ENCODE data around the gene GRN. TPM values are rescaled to one million over a fixed set of nuclear protein-coding genes. Genes with fewer than 3 reads are reported as not detected.

GRN gene
- total RNA-seq, 4 donors from 2014 or later, result 101 to 178 (median 120) TPM

- intact Hi-C loops (cut with DNase I; ENCODE audit: low total_unique reads), result no loop called here
- Histone ChIP-seq H3K36me3 (no peaks in the 10 kb centered on the region), H3K27ac (no peak overlapping the region), H3K27me3 (no peaks in the 10 kb centered on the region), H3K4me1 (peaks cover 4 to 7% of the 10 kb centered on the region in 2 donors), H3K4me3 (no peak overlapping the region), H3K9me3 (no peaks in the 10 kb centered on the region)
- TF ChIP-seq POLR2A (IDR thresholded peaks at IDR 0.05) (no peak), CTCF (IDR thresholded peaks at IDR 0.05) (no peak)
- DNase-seq, result no peak
Measured at GRCh38 chr17:44359006-44359405, 13.9 kb downstream of the GRN start.

GRCh38 chr17:44359458-44360143, 14.5 kb downstream of the GRN start:
- Histone ChIP-seq H3K36me3 (no peaks in the 10 kb centered on the region), H3K27me3 (no peaks in the 10 kb centered on the region), H3K4me3 (no peak overlapping the region), H3K27ac (no peak overlapping the region), H3K9me3 (no peaks in the 10 kb centered on the region), H3K4me1 (peaks cover 4 to 7% of the 10 kb centered on the region in 2 donors)
- DNase-seq, result no peak
- intact Hi-C loops (cut with DNase I; ENCODE audit: low total_unique reads), result no loop called here
- TF ChIP-seq CTCF (IDR thresholded peaks at IDR 0.05) (no peak), POLR2A (IDR thresholded peaks at IDR 0.05) (no peak)

GRCh38 chr17:44360144-44360533, 15.0 kb downstream of the GRN start:
- Histone ChIP-seq H3K27me3 (no peaks in the 10 kb centered on the region), H3K9me3 (no peaks in the 10 kb centered on the region), H3K27ac (no peak overlapping the region), H3K4me3 (no peak overlapping the region), H3K36me3 (no peaks in the 10 kb centered on the region), H3K4me1 (peaks cover 4 to 7% of the 10 kb centered on the region in 2 donors)
- no peak for DNase-seq
- intact Hi-C loops (cut with DNase I; ENCODE audit: low total_unique reads), result no loop called here
- TF ChIP-seq CTCF (IDR thresholded peaks at IDR 0.05), result no peak

- Histone ChIP-seq H3K27me3 (no peaks in the 10 kb centered on the region), H3K36me3 (no peaks in the 10 kb centered on the region), H3K9me3 (no peaks in the 10 kb centered on the region), H3K4me1 (peaks cover 4 to 7% of the 10 kb centered on the region in 2 donors), H3K4me3 (no peak overlapping the region), H3K27ac (no peak overlapping the region)
- DNase-seq, result peak; percentile 73 to 76
- intact Hi-C loops (cut with DNase I; ENCODE audit: low total_unique reads), result no loop called here
- TF ChIP-seq POLR2A (IDR thresholded peaks at IDR 0.05) (no peak), CTCF (IDR thresholded peaks at IDR 0.05) (no peak)
Measured at GRCh38 chr17:44360826-44361225, 15.7 kb downstream of the GRN start.

DNA sequence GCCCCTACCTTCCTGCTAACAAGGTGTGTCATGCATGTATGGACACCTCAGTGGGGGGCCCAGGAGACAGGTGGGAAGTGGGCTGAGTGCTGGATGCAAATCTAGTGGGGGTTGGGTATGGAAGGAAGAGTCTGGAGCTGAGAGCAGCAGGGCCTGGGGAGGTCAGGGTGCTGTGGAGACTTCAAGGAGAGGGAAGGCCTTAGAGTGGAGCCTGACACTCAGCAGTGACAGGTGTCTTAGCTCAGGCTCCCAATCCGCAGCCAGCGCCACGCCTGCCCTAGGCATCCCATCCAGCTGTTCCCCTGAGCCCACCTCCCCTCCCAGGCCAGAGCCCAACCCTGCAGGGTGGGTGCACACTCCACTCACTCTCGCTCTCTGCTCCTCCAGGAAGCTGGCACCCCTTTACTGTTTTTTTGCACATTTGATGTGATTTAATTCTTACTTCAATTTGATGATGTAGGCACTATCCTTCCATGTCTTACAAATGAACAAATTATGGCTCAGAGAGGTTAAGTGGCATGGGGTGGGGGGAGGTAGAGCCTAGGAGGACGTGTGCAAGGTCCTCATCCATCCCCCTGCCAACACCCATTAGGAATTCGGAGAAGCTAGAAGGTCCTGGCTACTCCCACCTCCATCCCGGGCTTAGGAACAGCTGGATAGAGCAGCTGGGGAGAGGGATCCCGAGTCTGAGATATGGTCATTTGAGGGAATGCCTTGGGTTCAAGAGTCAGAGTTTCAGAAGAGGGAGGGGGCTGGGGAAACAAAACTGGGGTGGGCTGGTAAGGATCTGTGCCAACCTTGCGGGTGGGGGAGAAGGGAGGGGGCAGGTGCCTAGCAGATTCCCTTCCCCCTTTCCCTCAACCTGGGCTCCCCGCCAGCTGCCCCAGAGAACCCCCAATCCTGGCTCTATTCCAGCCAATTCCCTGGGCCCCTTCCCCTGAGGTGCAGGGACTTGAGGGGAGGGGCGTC, 16.5 kb downstream of the GRN start:
- Histone ChIP-seq H3K36me3 (no peaks in the 10 kb centered on the region), H3K27me3 (no peaks in the 10 kb centered on the region), H3K27ac (no peak overlapping the region), H3K9me3 (no peaks in the 10 kb centered on the region), H3K4me1 (peaks cover 4 to 7% of the 10 kb centered on the region in 2 donors), H3K4me3 (no peak overlapping the region)
- intact Hi-C loops (cut with DNase I; ENCODE audit: low total_unique reads), result no loop called here
- peak in 1 of 2 donors; percentile 22 for DNase-seq
- TF ChIP-seq CTCF (IDR thresholded peaks at IDR 0.05) (no peak), POLR2A (IDR thresholded peaks at IDR 0.05) (no peak)
